Prostate gland (tissue), 2 donors: ENCODE measurements around the gene PPP1R13B. TPM values are rescaled to one million over a fixed set of nuclear protein-coding genes. Genes with fewer than 3 reads are reported as not detected.

Experiments
- DNase-seq: peaks from one replicate; pipeline ENCODE4 v3.0.0-alpha.2; 2019; ENCODE audit warnings: low spot score
- H3K27ac ChIP-seq, 2 donors: fragments of 200-600 bp; sonication (generic); 2 replicates each; pipeline ENCODE4 v1.5.1; 2017 to 2019
- H3K27me3 ChIP-seq: fragments of 200-600 bp; sonication (generic); replicated peaks from 2 replicates; pipeline ENCODE4 v1.5.1; 2019; ENCODE audit not compliant: insufficient read depth
- H3K36me3 ChIP-seq, 2 donors: fragments of 200-600 bp; sonication (generic); 1 replicate in 1 of 2; 2 replicates in 1 of 2; pipeline versions ENCODE4 v1.5.1 to v1.8.1; 2017 to 2019
- H3K4me1 ChIP-seq: fragments of 200-600 bp; sonication (generic); replicated peaks from 2 replicates; pipeline ENCODE4 v1.5.1; 2019
- H3K4me3 ChIP-seq, 2 donors: fragments of 200-600 bp; sonication (generic); 2 replicates each; pipeline ENCODE4 v1.5.1; 2017 to 2019
- H3K9me3 ChIP-seq: fragments of 200-600 bp; sonication (generic); 2 replicates; pipeline ENCODE4 v1.5.1; 2017
- CTCF ChIP-seq, 4 experiments: fragments of 200-600 bp in 2 of 4; fragments of 450-650 bp in 2 of 4; sonication (generic) in 2 of 4; IDR thresholded peaks; 1 replicate in 3 of 4; 2 replicates in 1 of 4; pipeline ENCODE4 v1.5.1; 2016 to 2019; ENCODE audit warnings: antibody characterized with exemption in 4 of 4, mild to moderate bottlenecking in 2 of 4, moderate library complexity in 2 of 4
- POLR2A ChIP-seq: fragments of 450-650 bp; IDR thresholded peaks from one replicate; pipeline ENCODE4 v1.6.1; 2016; ENCODE audit warnings: antibody characterized with exemption, mild to moderate bottlenecking
- POLR2AphosphoS5 ChIP-seq: sonication (generic); formaldehyde crosslinking; IDR thresholded peaks from one replicate; pipeline ENCODE4 v1.6.1; 2017; ENCODE audit warnings: antibody characterized with exemption
- WGBS: methylation state at CpG from one replicate; pipeline ENCODE4 v1.1.5; 2018; 5-methylcytosine and 5-hydroxymethylcytosine counted together
- intact Hi-C: fragments of 100-400 bp; cut with DNase I; formaldehyde crosslinking; loops from one replicate; pipeline ENCODE4 v1.14.2; 2022
- total RNA-seq, 2 donors: library from RNA; depleted of rRNA; stranded (reverse); fragments of >200 nt; gene quantifications; one replicate each; pipeline ENCODE4 v1.1.0, GENCODE V29; 2016

The PPP1R13B gene
- total RNA-seq, 2 donors from 2014 or later: 48.2 to 64.6 TPM

DNA sequence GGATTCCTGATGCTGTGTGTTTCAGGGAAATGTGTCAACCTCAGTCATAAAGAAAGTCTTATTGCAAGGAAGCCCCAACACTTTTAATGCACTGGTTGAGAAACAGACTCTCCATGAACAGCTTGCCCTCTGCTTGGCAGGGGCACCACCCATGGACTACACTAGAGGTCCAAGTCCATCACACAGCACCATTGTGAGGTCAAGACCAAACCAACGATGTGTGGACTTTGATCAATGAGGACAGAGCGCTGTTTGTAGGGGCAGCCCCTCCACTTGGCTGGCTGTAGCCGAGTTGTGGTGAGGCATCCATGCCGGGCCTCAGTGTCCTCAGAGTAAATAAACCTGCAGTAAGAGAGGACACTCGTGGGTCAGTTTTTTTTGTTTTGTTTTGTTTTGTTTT, 102.0 kb downstream of the PPP1R13B start:
- H3K4me3 ChIP-seq: no peak overlapping the region
- TF ChIP-seq CTCF (IDR thresholded peaks at IDR 0.05): no peak
- no peak for TF ChIP-seq POLR2A
- H3K36me3 ChIP-seq: no peaks in the 10 kb centered on the region
- H3K9me3 ChIP-seq: no peaks in the 10 kb centered on the region
- H3K4me1 ChIP-seq: no peaks in the 10 kb centered on the region
- no peaks in the 10 kb centered on the region for H3K27me3 ChIP-seq
- no peak overlapping the region for H3K27ac ChIP-seq
- intact Hi-C loops: no loop called here
- no peak for DNase-seq
- 71% methylated on average over 5 of the region's 5 CpGs for WGBS

DNA sequence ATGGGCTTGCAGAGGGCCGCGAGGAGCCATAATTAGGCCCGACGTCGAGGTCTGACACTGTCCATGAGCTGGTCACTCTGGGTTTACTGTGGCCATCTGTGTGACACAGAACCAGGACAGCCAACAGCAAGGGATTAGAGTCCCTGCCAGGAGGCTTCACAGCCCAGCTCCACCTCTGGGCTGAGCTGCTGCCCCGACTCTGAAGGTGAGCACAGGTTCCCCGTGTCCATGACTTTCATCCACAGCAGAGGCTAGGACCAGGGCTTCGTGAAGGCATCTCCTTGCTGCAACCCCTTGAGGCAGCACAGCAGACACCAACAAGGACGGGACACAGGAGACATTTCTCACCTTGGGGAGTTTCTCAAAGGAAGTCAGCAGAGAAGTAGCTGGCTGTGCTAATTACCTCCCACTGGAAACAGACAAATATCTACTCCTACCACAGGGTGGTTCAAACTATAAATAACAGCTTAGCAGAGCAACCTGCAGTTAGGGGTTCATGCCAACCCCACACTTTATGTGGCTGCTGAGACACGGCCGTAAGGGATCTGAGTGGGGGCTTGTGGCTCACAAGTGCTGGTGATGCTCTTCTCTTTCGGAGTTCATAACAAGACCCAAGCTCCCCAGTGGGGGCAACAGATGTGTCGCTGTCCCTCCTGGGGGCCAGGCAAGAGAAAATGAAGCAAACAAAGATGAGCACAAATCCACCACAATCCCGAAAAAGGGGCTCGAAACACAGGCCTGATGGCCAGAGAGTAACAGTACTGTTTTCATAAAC, 102.6 kb downstream of the PPP1R13B start:
- WGBS: 84% methylated on average over 15 of the region's 15 CpGs
- H3K27ac ChIP-seq: no peak overlapping the region
- TF ChIP-seq POLR2AphosphoS5 (no peak), POLR2A (no peak), CTCF (IDR thresholded peaks at IDR 0.05) (no peak)
- H3K36me3 ChIP-seq: peaks cover 0 to 3% of the 10 kb centered on the region in 2 donors
- H3K4me3 ChIP-seq: no peak overlapping the region
- DNase-seq: no peak
- no peaks in the 10 kb centered on the region for H3K9me3 ChIP-seq
- intact Hi-C loops: no loop called here
- no peaks in the 10 kb centered on the region for H3K27me3 ChIP-seq
- no peaks in the 10 kb centered on the region for H3K4me1 ChIP-seq

- Histone ChIP-seq H3K36me3 (peaks cover 0 to 3% of the 10 kb centered on the region in 2 donors), H3K4me3 (no peak overlapping the region), H3K9me3 (no peaks in the 10 kb centered on the region), H3K4me1 (no peaks in the 10 kb centered on the region), H3K27me3 (no peaks in the 10 kb centered on the region), H3K27ac (no peak overlapping the region)
- no peak for DNase-seq
- intact Hi-C loops: no loop called here
- 83% methylated on average over 15 of the region's 15 CpGs for WGBS
- TF ChIP-seq POLR2A: no peak
- TF ChIP-seq POLR2AphosphoS5: no peak
- no peak for TF ChIP-seq CTCF (IDR thresholded peaks at IDR 0.05)
Measured at GRCh38 chr14:103743691-103744090, 103.7 kb downstream of the PPP1R13B start.

GRCh38 chr14:103742499-103743255, 104.7 kb downstream of the PPP1R13B start:
- 87% methylated on average over 14 of the region's 14 CpGs for WGBS
- H3K4me3 ChIP-seq: no peak overlapping the region
- peak overlapping the region in 1 of 2 donors; percentile 1 for H3K27ac ChIP-seq
- TF ChIP-seq CTCF (IDR thresholded peaks at IDR 0.05) (no peak), POLR2A (no peak)
- peaks cover 0 to 3% of the 10 kb centered on the region in 2 donors for H3K36me3 ChIP-seq
- intact Hi-C loops: no loop called here
- DNase-seq: no peak
- no peaks in the 10 kb centered on the region for H3K27me3 ChIP-seq
- no peaks in the 10 kb centered on the region for H3K9me3 ChIP-seq
- H3K4me1 ChIP-seq: no peaks in the 10 kb centered on the region
